K562 (cell line): ENCODE data around the gene SHH. TPM values are rescaled to one million over a fixed set of nuclear protein-coding genes. Genes with fewer than 3 reads are reported as not detected.
A peak's percentile ranks its signal among the peaks of the same experiment; 100 is the strongest.

Experiments used
- CEBPG ChIP-seq, 3 experiments: fragments of 200-800 bp in 1 of 3; sonication (Bioruptor generic) in 1 of 3; sonication (generic) in 1 of 3; formaldehyde crosslinking in 1 of 3; IDR thresholded peaks in 2 of 3; conservative IDR thresholded peaks in 1 of 3; 2 replicates each; pipeline versions ENCODE4 v1.6.1 to v1.8.0; 2016 to 2022; ENCODE audit warnings: missing compliant biosample characterization in 2 of 3, missing genetic modification characterization in 2 of 3, mild to moderate bottlenecking in 1 of 3, missing genetic modification reagents in 1 of 3
- GABPB1 ChIP-seq: sonication (generic); formaldehyde crosslinking; IDR thresholded peaks from 2 replicates; pipeline ENCODE4 v1.8.0; 2022; ENCODE audit warnings: mild to moderate bottlenecking, missing genetic modification reagents
- MTA1 ChIP-seq: fragments of 450-650 bp; IDR thresholded peaks from 2 replicates; pipeline ENCODE4 v1.6.1; 2017; ENCODE audit warnings: borderline replicate concordance
- MYC ChIP-seq, 2 experiments: fragments of 250-450 bp in 1 of 2; sonication (Bioruptor Pico) in 1 of 2; IDR thresholded peaks; 2 replicates each; pipeline versions ENCODE4 v1.5.1 to v1.6.1; 2012 to 2021; ENCODE audit warnings: low read depth in 2 of 2, borderline replicate concordance in 1 of 2, improper control_type of control experiment in 1 of 2, low read length in 1 of 2, mild to moderate bottlenecking in 1 of 2, moderate library complexity in 1 of 2
- RBM14 ChIP-seq: fragments of 200-400 bp; formaldehyde crosslinking; IDR thresholded peaks from 2 replicates; pipeline ENCODE4 v1.6.1; 2018; ENCODE audit warnings: low read depth, mild to moderate bottlenecking, low read length, moderate library complexity, borderline replicate concordance; ENCODE audit not compliant: insufficient read depth
- SREBF1 ChIP-seq: fragments of 150-350 bp; IDR thresholded peaks from 2 replicates; pipeline ENCODE4 v1.6.1; 2014; ENCODE audit warnings: antibody characterized with exemption, low read depth, low read length, borderline replicate concordance
- STAG1 ChIP-seq: sonication (generic); formaldehyde crosslinking; IDR thresholded peaks from 2 replicates; pipeline ENCODE4 v1.5.0; 2020; ENCODE audit warnings: missing genetic modification reagents, borderline replicate concordance
- TAF9B ChIP-seq: fragments of 450-650 bp; IDR thresholded peaks from 2 replicates; pipeline ENCODE4 v1.6.1; 2018; ENCODE audit warnings: mild to moderate bottlenecking; ENCODE audit not compliant: partially characterized antibody
- TBL1XR1 ChIP-seq, 2 experiments: IDR thresholded peaks; 2 replicates each; pipeline ENCODE4 v1.6.1; 2012; ENCODE audit warnings: improper control_type of control experiment in 2 of 2, low read length in 2 of 2, mild to moderate bottlenecking in 1 of 2
- ZNF699 ChIP-seq: fragments of 250-450 bp; sonication (Bioruptor Pico); IDR thresholded peaks from 2 replicates; pipeline ENCODE4 v1.8.0; 2021; ENCODE audit warnings: mild to moderate bottlenecking, moderate library complexity; ENCODE audit not compliant: insufficient replicate concordance
- polyA plus RNA-seq, 8 experiments: library from polyadenylated mRNA; depleted of rRNA in 4 of 8; stranded (reverse) in 5 of 8; unstranded in 3 of 8; fragments of >200 nt; fragmentation: Nextera tagmentation in 2 of 8; fragmentation: Illumina TruSeq in 1 of 8; extraction: Ambion mirVana in 2 of 8; extraction: Trizol in 1 of 8; gene quantifications; 2 replicates each; pipeline versions ENCODE4 v1.2.1 to v1.2.3, GENCODE V29; 2011 to 2014; ENCODE audit warnings: inconsistent platforms in 1 of 8, missing spikeins in 1 of 8
- total RNA-seq, 7 experiments: library from RNA; depleted of rRNA in 6 of 7; stranded (reverse); fragments of >200 nt in 6 of 7; fragmentation: Illumina TruSeq in 2 of 7; extraction: Trizol in 2 of 7; gene quantifications; 2 replicates each; pipeline versions ENCODE4 v1.2.1 to v1.2.3, GENCODE V29; 2011 to 2021; ENCODE audit warnings: low replicate concordance in 1 of 7
- TF ChIP-seq, protein P1 (sequence below): sonication (generic); formaldehyde crosslinking; IDR thresholded peaks from 2 replicates; pipeline ENCODE4 v1.8.0; 2022; ENCODE audit warnings: missing genetic modification reagents, mild to moderate bottlenecking, borderline replicate concordance
- TF ChIP-seq, protein P2 (sequence below): sonication (generic); formaldehyde crosslinking; IDR thresholded peaks from 2 replicates; pipeline ENCODE4 v1.8.0; 2022; ENCODE audit warnings: missing genetic modification reagents, mild to moderate bottlenecking, moderate library complexity, borderline replicate concordance
- TF ChIP-seq, protein P3 (sequence below): fragments of 450-650 bp; formaldehyde crosslinking; IDR thresholded peaks from 2 replicates; pipeline ENCODE4 v1.4.0; 2022; ENCODE audit warnings: missing genetic modification characterization
- TF ChIP-seq, protein P4 (sequence below): fragments of 450-650 bp; IDR thresholded peaks from 2 replicates; pipeline ENCODE4 v1.6.1; 2016; ENCODE audit warnings: borderline replicate concordance
- TF ChIP-seq, protein P5 (sequence below): fragments of 250-450 bp; sonication (Bioruptor Pico); IDR thresholded peaks from 2 replicates; pipeline ENCODE4 v1.5.0; 2021

The SHH gene
- total and polyA plus RNA-seq, 9 of the 15 experiments (the other 6 are each of a cell fraction or from before 2014, with no cell fraction given), result 0.09 TPM; not detected in 8

DNA sequence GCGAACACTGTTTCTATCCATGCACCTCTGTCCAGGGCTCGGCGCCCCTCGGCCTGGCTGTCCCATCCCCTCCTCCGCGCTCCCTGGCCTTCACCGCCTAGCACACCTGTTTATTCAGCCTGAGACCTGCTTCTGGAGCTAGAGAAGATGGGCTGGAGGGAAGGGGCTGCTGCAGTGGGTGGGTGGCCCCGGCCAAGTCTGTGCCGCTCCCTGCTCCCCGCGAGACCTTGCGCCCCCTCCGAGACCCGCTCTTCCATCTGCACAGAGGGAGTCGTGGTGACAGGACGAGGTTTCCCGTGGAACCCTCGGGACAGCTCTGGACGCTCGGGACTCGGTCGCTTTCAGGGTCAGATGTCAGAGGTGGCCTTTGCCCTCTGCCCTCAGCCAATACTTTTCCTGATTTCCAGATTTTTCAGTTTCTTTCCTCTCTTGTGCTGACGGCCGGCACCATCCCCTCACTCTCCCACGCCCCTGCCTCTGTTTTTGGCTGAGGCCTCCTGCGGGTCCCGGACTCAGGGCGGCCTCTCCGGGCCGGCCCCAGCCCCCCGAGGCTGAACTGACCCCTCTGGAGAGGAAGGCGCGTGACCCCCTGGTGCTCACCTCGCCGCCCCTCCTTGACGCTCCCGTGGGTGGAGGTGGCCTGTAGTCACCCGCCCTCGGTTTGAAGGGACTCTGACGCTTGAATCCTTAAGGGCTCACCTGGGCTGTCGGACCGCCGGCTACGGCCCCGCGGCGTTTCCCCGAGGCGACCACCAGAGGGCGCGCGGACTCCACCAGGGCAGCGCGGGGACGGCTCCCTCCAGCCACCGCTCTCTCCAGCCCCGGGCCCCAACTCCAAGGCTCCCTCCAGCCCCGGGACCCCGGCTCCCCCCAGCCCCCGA, 15.6 kb downstream of the SHH start (continued):
- TF ChIP-seq, protein P1, sequence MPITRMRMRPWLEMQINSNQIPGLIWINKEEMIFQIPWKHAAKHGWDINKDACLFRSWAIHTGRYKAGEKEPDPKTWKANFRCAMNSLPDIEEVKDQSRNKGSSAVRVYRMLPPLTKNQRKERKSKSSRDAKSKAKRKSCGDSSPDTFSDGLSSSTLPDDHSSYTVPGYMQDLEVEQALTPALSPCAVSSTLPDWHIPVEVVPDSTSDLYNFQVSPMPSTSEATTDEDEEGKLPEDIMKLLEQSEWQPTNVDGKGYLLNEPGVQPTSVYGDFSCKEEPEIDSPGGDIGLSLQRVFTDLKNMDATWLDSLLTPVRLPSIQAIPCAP (CRISPR knock-in tag), result no peak
- TF ChIP-seq CEBPG (CRISPR knock-in tag; IDR thresholded peaks at IDR 0.05), result no peak
- TF ChIP-seq CEBPG (tag; conservative IDR thresholded peaks at IDR 0.05 in 1 of 2, IDR thresholded peaks at IDR 0.05 in 1 of 2), result no peak
- no peak for TF ChIP-seq RBM14
- TF ChIP-seq MTA1, result no peak
- TF ChIP-seq TAF9B, result no peak
- TF ChIP-seq GABPB1 (CRISPR knock-in tag), result no peak
- TF ChIP-seq STAG1 (CRISPR knock-in tag), result peak; percentile 94
- TF ChIP-seq, protein P2, sequence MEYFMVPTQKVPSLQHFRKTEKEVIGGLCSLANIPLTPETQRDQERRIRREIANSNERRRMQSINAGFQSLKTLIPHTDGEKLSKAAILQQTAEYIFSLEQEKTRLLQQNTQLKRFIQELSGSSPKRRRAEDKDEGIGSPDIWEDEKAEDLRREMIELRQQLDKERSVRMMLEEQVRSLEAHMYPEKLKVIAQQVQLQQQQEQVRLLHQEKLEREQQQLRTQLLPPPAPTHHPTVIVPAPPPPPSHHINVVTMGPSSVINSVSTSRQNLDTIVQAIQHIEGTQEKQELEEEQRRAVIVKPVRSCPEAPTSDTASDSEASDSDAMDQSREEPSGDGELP (CRISPR knock-in tag), result peak; percentile 36; the same call in 1 of the 2 replicates
- TF ChIP-seq TBL1XR1 (IDR thresholded peaks at IDR 0.05; ENCODE audit: low read length in 2 of 2), result no peak
- TF ChIP-seq, protein P3, sequence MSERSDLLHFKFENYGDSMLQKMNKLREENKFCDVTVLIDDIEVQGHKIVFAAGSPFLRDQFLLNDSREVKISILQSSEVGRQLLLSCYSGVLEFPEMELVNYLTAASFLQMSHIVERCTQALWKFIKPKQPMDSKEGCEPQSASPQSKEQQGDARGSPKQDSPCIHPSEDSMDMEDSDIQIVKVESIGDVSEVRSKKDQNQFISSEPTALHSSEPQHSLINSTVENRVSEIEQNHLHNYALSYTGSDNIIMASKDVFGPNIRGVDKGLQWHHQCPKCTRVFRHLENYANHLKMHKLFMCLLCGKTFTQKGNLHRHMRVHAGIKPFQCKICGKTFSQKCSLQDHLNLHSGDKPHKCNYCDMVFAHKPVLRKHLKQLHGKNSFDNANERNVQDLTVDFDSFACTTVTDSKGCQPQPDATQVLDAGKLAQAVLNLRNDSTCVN (CRISPR knock-in tag), result no peak
- 0 out of 2 replicates have a peak, but pooled peaks have one; percentile 18 for TF ChIP-seq SREBF1
- no peak for TF ChIP-seq ZNF699 (CRISPR knock-in tag)
- TF ChIP-seq MYC (IDR thresholded peaks at IDR 0.05; ENCODE audit: low read depth, low read length), result no peak
- TF ChIP-seq MYC (CRISPR knock-in tag; IDR thresholded peaks at IDR 0.05; ENCODE audit: borderline replicate concordance, low read depth), result no peak
- TF ChIP-seq, protein P4, sequence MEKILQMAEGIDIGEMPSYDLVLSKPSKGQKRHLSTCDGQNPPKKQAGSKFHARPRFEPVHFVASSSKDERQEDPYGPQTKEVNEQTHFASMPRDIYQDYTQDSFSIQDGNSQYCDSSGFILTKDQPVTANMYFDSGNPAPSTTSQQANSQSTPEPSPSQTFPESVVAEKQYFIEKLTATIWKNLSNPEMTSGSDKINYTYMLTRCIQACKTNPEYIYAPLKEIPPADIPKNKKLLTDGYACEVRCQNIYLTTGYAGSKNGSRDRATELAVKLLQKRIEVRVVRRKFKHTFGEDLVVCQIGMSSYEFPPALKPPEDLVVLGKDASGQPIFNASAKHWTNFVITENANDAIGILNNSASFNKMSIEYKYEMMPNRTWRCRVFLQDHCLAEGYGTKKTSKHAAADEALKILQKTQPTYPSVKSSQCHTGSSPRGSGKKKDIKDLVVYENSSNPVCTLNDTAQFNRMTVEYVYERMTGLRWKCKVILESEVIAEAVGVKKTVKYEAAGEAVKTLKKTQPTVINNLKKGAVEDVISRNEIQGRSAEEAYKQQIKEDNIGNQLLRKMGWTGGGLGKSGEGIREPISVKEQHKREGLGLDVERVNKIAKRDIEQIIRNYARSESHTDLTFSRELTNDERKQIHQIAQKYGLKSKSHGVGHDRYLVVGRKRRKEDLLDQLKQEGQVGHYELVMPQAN, result no peak
- TF ChIP-seq, protein P5, sequence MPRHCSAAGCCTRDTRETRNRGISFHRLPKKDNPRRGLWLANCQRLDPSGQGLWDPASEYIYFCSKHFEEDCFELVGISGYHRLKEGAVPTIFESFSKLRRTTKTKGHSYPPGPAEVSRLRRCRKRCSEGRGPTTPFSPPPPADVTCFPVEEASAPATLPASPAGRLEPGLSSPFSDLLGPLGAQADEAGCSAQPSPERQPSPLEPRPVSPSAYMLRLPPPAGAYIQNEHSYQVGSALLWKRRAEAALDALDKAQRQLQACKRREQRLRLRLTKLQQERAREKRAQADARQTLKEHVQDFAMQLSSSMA (CRISPR knock-in tag), result no peak
